K562 (cell line): ENCODE measurements around the gene LRFN4. TPM values are rescaled to one million over a fixed set of nuclear protein-coding genes. Genes with fewer than 3 reads are reported as not detected.

Experiments used
- ATAC-seq: fragments of 200-7000 bp; cut with Tn5 transposase; 3 replicates; pipeline ENCODE4 v1.9.1; 2020; ENCODE audit warnings: moderate library complexity
- BruUV-seq: library from RNA; stranded (reverse); fragments of 400-500 nt; replicated peaks from 2 replicates; lab custom pipeline; 2021; lab: Mats Ljungman, UMichigan
- CTCF ChIA-PET: fragments of 300-600 bp; formaldehyde crosslinking; extraction: SDS; loops from one replicate; lab custom pipeline; 2021; ENCODE audit warnings: low intra/inter-chr PET ratio; lab: Yijun Ruan, JAX
- POLR2A ChIA-PET: fragments of 300-600, 350-650 bp; sonication (Branson Sonifier 250); formaldehyde crosslinking; extraction: SDS; loops from one replicate; lab custom pipeline; 2021; ENCODE audit warnings: antibody characterized with exemption, inconsistent platforms; lab: Yijun Ruan, JAX
- DNase-seq, 4 experiments: peaks; one replicate each; pipeline versions ENCODE4 v3.0.0 to v3.0.0-alpha.2; 2011 to 2018; ENCODE audit warnings: low spot score in 3 of 4, mixed read lengths in 3 of 4; ENCODE audit errors: extremely low read depth in 1 of 4
- FAIRE-seq: peaks from 2 replicates; lab custom pipeline; 2011; peaks lifted over from hg19 to GRCh38; lab: Jason Lieb, UNC
- H2AFZ ChIP-seq: 2 replicates; pipeline ENCODE4 v1.6.0; 2011; ENCODE audit warnings: low read depth, low read length, control low read depth, inconsistent platforms
- H3K27ac ChIP-seq: fragments of 200-600 bp; 3 replicates; pipeline ENCODE4 v1.8.0; 2011; ENCODE audit warnings: low read depth, mild to moderate bottlenecking, control low read depth, inconsistent platforms, low read length, moderate library complexity, mixed read lengths; ENCODE audit errors: extremely low read depth
- H3K27me3 ChIP-seq, 2 experiments: fragments of 300-600 bp in 1 of 2; 2 replicates in 1 of 2; 3 replicates in 1 of 2; pipeline versions ENCODE4 v1.6.0 to v1.8.0; 2011; ENCODE audit warnings: inconsistent platforms in 2 of 2, low read length in 2 of 2, mild to moderate bottlenecking in 1 of 2, mixed read lengths in 1 of 2, moderate library complexity in 1 of 2; ENCODE audit not compliant: control insufficient read depth in 2 of 2, insufficient read depth in 2 of 2
- H3K36me3 ChIP-seq: fragments of 300-600 bp; 3 replicates; pipeline ENCODE4 v1.8.0; 2011; ENCODE audit warnings: mild to moderate bottlenecking, low read length, inconsistent platforms; ENCODE audit not compliant: control insufficient read depth, insufficient read depth
- H3K4me1 ChIP-seq, 2 experiments: fragments of 200-600 bp in 1 of 2; replicated peaks in 1 of 2; 2 replicates in 1 of 2; 3 replicates in 1 of 2; pipeline versions ENCODE4 v1.5.1 to v1.8.0; 2011; ENCODE audit warnings: inconsistent platforms in 2 of 2, low read length in 2 of 2, mild to moderate bottlenecking in 1 of 2, mixed read lengths in 1 of 2, moderate library complexity in 1 of 2; ENCODE audit not compliant: control insufficient read depth in 2 of 2, insufficient read depth in 2 of 2
- H3K4me2 ChIP-seq: 2 replicates; pipeline ENCODE4 v1.6.1; 2011; ENCODE audit warnings: low read length, control low read depth, inconsistent platforms, mixed read lengths; ENCODE audit not compliant: insufficient read depth
- H3K4me3 ChIP-seq: fragments of 200-600 bp; sonication (generic), shearing (Covaris generic); 2 replicates; pipeline ENCODE4 v1.5.1; 2016; ENCODE audit warnings: control low read depth, inconsistent platforms
- H3K79me2 ChIP-seq: fragments of 200-600 bp; 3 replicates; pipeline ENCODE4 v1.8.0; 2011; ENCODE audit warnings: low read length, inconsistent platforms; ENCODE audit not compliant: control insufficient read depth, insufficient read depth
- H3K9ac ChIP-seq, 2 experiments: 2 replicates each; pipeline versions ENCODE4 v1.6.0 to v1.6.1; 2011; ENCODE audit warnings: low read depth in 2 of 2, low read length in 2 of 2, control low read depth in 1 of 2, inconsistent platforms in 1 of 2, mild to moderate bottlenecking in 1 of 2, mixed read lengths in 1 of 2; ENCODE audit not compliant: insufficient read depth in 1 of 2
- H3K9me1 ChIP-seq: one replicate; pipeline ENCODE4 v1.6.0; 2011; ENCODE audit warnings: inconsistent platforms, mild to moderate bottlenecking, low read length, moderate library complexity; ENCODE audit not compliant: control insufficient read depth, insufficient read depth
- H3K9me3 ChIP-seq: replicated peaks from 2 replicates; pipeline ENCODE4 v1.5.1; 2011; ENCODE audit warnings: low read depth, low read length, inconsistent platforms; ENCODE audit not compliant: control insufficient read depth, insufficient read depth
- H4K20me1 ChIP-seq: replicated peaks from 2 replicates; pipeline ENCODE4 v1.6.1; 2011; ENCODE audit warnings: low read length, inconsistent platforms, mixed read lengths; ENCODE audit not compliant: control insufficient read depth, insufficient read depth
- CAMTA2 ChIP-seq: fragments of 250-450 bp; sonication (Bioruptor Pico); conservative IDR thresholded peaks from 2 replicates; pipeline ENCODE4 v1.5.1; 2022
- CXXC5 ChIP-seq: fragments of 250-450 bp; sonication (Bioruptor Pico); IDR thresholded peaks from 2 replicates; pipeline ENCODE4 v1.8.0; 2022; ENCODE audit warnings: inconsistent platforms, mild to moderate bottlenecking, moderate library complexity
- E2F6 ChIP-seq, 2 experiments: IDR thresholded peaks; 2 replicates each; pipeline ENCODE4 v1.6.1; 2011; ENCODE audit warnings: borderline replicate concordance in 1 of 2, control low read depth in 1 of 2, low read depth in 1 of 2, low read length in 1 of 2, mild to moderate bottlenecking in 1 of 2, mixed read lengths in 1 of 2, moderate library complexity in 1 of 2; ENCODE audit not compliant: insufficient read depth in 1 of 2, insufficient read length in 1 of 2, poor library complexity in 1 of 2, severe bottlenecking in 1 of 2; ENCODE audit errors: extremely low read depth in 1 of 2
- HNRNPK ChIP-seq: fragments of 200-400 bp; formaldehyde crosslinking; IDR thresholded peaks from one replicate; pipeline ENCODE4 v1.6.1; 2018; ENCODE audit warnings: mild to moderate bottlenecking, low read depth, low read length; ENCODE audit not compliant: poor library complexity, severe bottlenecking
- HNRNPL ChIP-seq: fragments of 200-400 bp; formaldehyde crosslinking; IDR thresholded peaks from 2 replicates; pipeline ENCODE4 v1.6.1; 2017; ENCODE audit warnings: low read depth, mild to moderate bottlenecking, low read length
- ILK ChIP-seq: fragments of 450-650 bp; IDR thresholded peaks from 2 replicates; pipeline ENCODE4 v1.6.1; 2016; ENCODE audit warnings: missing genetic modification characterization, low read depth, mild to moderate bottlenecking, missing compliant biosample characterization, moderate library complexity, borderline replicate concordance
- LCOR ChIP-seq: sonication (generic); formaldehyde crosslinking; IDR thresholded peaks from 2 replicates; pipeline ENCODE4 v1.8.0; 2022; ENCODE audit warnings: mild to moderate bottlenecking, missing genetic modification reagents
- MBD2 ChIP-seq: sonication (generic); IDR thresholded peaks from 2 replicates; pipeline ENCODE4 v1.6.1; 2016; ENCODE audit warnings: low read depth, borderline replicate concordance
- MITF ChIP-seq: IDR thresholded peaks from 2 replicates; pipeline ENCODE4 v1.6.1; 2014; ENCODE audit warnings: antibody characterized with exemption
- MTA1 ChIP-seq: fragments of 450-650 bp; IDR thresholded peaks from 2 replicates; pipeline ENCODE4 v1.6.1; 2017; ENCODE audit warnings: borderline replicate concordance
- NBN ChIP-seq: fragments of 450-650 bp; IDR thresholded peaks from 2 replicates; pipeline ENCODE4 v1.6.1; 2016; ENCODE audit warnings: low read depth, mild to moderate bottlenecking
- NCOA1 ChIP-seq: fragments of 450-650 bp; IDR thresholded peaks from 2 replicates; pipeline ENCODE4 v1.6.1; 2016; ENCODE audit warnings: low read depth
- NR1H2 ChIP-seq: sonication (generic); formaldehyde crosslinking; IDR thresholded peaks from 2 replicates; pipeline ENCODE4 v1.4.0; 2020; ENCODE audit warnings: mild to moderate bottlenecking, missing genetic modification reagents
- PTRF ChIP-seq: fragments of 450-650 bp; IDR thresholded peaks from 2 replicates; pipeline ENCODE4 v1.6.1; 2016; ENCODE audit warnings: mild to moderate bottlenecking, missing genetic modification characterization, missing compliant biosample characterization
- RHOXF2B ChIP-seq: fragments of 250-450 bp; sonication (Bioruptor Pico); conservative IDR thresholded peaks from 2 replicates; pipeline ENCODE4 v1.5.1; 2021
- TSC22D4 ChIP-seq: fragments of 450-650 bp; IDR thresholded peaks from 2 replicates; pipeline ENCODE4 v1.6.1; 2016; ENCODE audit warnings: missing genetic modification characterization, missing biosample characterization, control low read depth
- ZNF12 ChIP-seq: sonication (generic); formaldehyde crosslinking; IDR thresholded peaks from 2 replicates; pipeline ENCODE4 v1.4.0; 2020; ENCODE audit warnings: mild to moderate bottlenecking, missing genetic modification reagents
- ZNF324 ChIP-seq: fragments of 250-450 bp; sonication (Bioruptor Pico); IDR thresholded peaks from 2 replicates; pipeline ENCODE4 v1.4.0; 2020; ENCODE audit warnings: mild to moderate bottlenecking
- ZNF740 ChIP-seq, 3 experiments: fragments of 200-800 bp in 1 of 3; sonication (Bioruptor generic) in 1 of 3; sonication (generic) in 1 of 3; formaldehyde crosslinking in 1 of 3; IDR thresholded peaks; 2 replicates each; pipeline versions ENCODE4 v1.6.1 to v1.8.0; 2016 to 2022; ENCODE audit warnings: mild to moderate bottlenecking in 2 of 3, missing compliant biosample characterization in 2 of 3, missing genetic modification characterization in 2 of 3, missing genetic modification reagents in 1 of 3
- ZSCAN32 ChIP-seq: fragments of 450-650 bp; formaldehyde crosslinking; IDR thresholded peaks from 2 replicates; pipeline ENCODE4 v1.4.0; 2020; ENCODE audit warnings: mild to moderate bottlenecking, moderate library complexity
- WGBS: fragments of 100-300 bp; shearing (Covaris generic); methylation state at CpG from one replicate; pipeline ENCODE4 v1.1.6; 2016; ENCODE audit warnings: low coverage, mixed read lengths; ENCODE audit not compliant: insufficient coverage; ENCODE audit errors: missing lambda C conversion rate; 5-methylcytosine and 5-hydroxymethylcytosine counted together
- in situ Hi-C: fragments of 300-500 bp; cut with MboI; formaldehyde crosslinking; loops from 4 replicates; pipeline ENCODE4 v1.15.0; 2018; ENCODE audit warnings: inconsistent platforms, mixed read lengths
- intact Hi-C: fragments of 100-400 bp; cut with micrococcal nuclease; formaldehyde crosslinking; loops from 2 replicates; pipeline ENCODE4 v1.14.2; 2022
- polyA plus RNA-seq, 8 experiments: library from polyadenylated mRNA; depleted of rRNA in 4 of 8; stranded (reverse) in 5 of 8; unstranded in 3 of 8; fragments of >200 nt; fragmentation: Nextera tagmentation in 2 of 8; fragmentation: Illumina TruSeq in 1 of 8; extraction: Ambion mirVana in 2 of 8; extraction: Trizol in 1 of 8; gene quantifications; 2 replicates each; pipeline versions ENCODE4 v1.2.1 to v1.2.3, GENCODE V29; 2011 to 2014; ENCODE audit warnings: inconsistent platforms in 1 of 8, missing spikeins in 1 of 8
- total RNA-seq, 7 experiments: library from RNA; depleted of rRNA in 6 of 7; stranded (reverse); fragments of >200 nt in 6 of 7; fragmentation: Illumina TruSeq in 2 of 7; extraction: Trizol in 2 of 7; gene quantifications; 2 replicates each; pipeline versions ENCODE4 v1.2.1 to v1.2.3, GENCODE V29; 2011 to 2021; ENCODE audit warnings: low replicate concordance in 1 of 7

The LRFN4 gene
- total and polyA plus RNA-seq, 9 of the 15 experiments (the other 6 are each of a cell fraction or from before 2014, with no cell fraction given), result 0.10 to 60.1 (median 6.7) TPM

- no peak for TF ChIP-seq TSC22D4 (tag)
Measured at GRCh38 chr11:66814678-66815077, 42.2 kb upstream of the LRFN4 start (continued).

GRCh38 chr11:66815646-66816045, 41.2 kb upstream of the LRFN4 start:
- no peak for TF ChIP-seq ZNF12
- TF ChIP-seq MBD2, result no peak
- TF ChIP-seq NCOA1, result no peak
- no peak for TF ChIP-seq E2F6 (IDR thresholded peaks at IDR 0.05; ENCODE audit: borderline replicate concordance in 1 of 2, extremely low read depth in 1 of 2, insufficient read depth in 1 of 2, insufficient read length in 1 of 2, low read depth in 1 of 2, low read length in 1 of 2, poor library complexity in 1 of 2, severe bottlenecking in 1 of 2)
- no peak for TF ChIP-seq CAMTA2 (CRISPR knock-in tag)
- TF ChIP-seq CXXC5, result no peak
- TF ChIP-seq HNRNPK, result no peak
- TF ChIP-seq ZNF324, result no peak
- TF ChIP-seq ZNF740 (CRISPR knock-in tag; IDR thresholded peaks at IDR 0.05), result no peak
- no peak for TF ChIP-seq ZNF740 (tag; IDR thresholded peaks at IDR 0.05)
- TF ChIP-seq ZSCAN32 (CRISPR knock-in tag), result no peak
- TF ChIP-seq LCOR (CRISPR knock-in tag), result no peak
- TF ChIP-seq PTRF, result no peak
- TF ChIP-seq HNRNPL, result no peak
- TF ChIP-seq MITF, result no peak
- no peak for TF ChIP-seq NR1H2 (CRISPR knock-in tag)
- no peak for TF ChIP-seq RHOXF2B (CRISPR knock-in tag)
- no peak for TF ChIP-seq ILK (tag)
- no peak for TF ChIP-seq NBN
- TF ChIP-seq MTA1, result no peak
- WGBS, result 0% methylated on average over 1 of the region's 1 CpG
- Histone ChIP-seq H3K9me3 (no peaks in the 10 kb centered on the region), H3K27ac (no peak overlapping the region), H3K4me3 (no peak overlapping the region), H3K9ac (no peak overlapping the region), H3K4me2 (no peak overlapping the region), H3K27me3 (no peaks in the 10 kb centered on the region), H4K20me1 (no peaks in the 10 kb centered on the region), H3K4me1 (no peaks in the 10 kb centered on the region), H3K36me3 (no peaks in the 10 kb centered on the region; the same call in 2 of the 3 replicates), H3K9me1 (no peaks in the 10 kb centered on the region), H2AFZ (no peak overlapping the region), H3K79me2 (no peaks in the 10 kb centered on the region)
- ChIA-PET POLR2A (interaction anchor here (0.7 to 0.8 kb wide), 2 partner anchors 28 to 337 kb away, joined by 3 read pairs; partner anchors contain the start of gene RCE1), CTCF (no interaction called here)
- no peak for ATAC-seq
- intact Hi-C loops (no loop called here), in situ Hi-C loops (loop anchor here (10.0 kb wide), 1 partner anchor 261 kb away; no protein-coding TSS in a partner anchor)
- DNase-seq, result no peak
- no peak for FAIRE-seq
- no TSS peak for BruUV-seq
